ENCODE data around the gene PRKCQ. TPM values are rescaled to one million over a fixed set of nuclear protein-coding genes. Genes with fewer than 3 reads are reported as not detected.

Gene PRKCQ
- total RNA-seq, 2 donors from 2014 or later, result 0.38 to 0.74 TPM

DNA sequence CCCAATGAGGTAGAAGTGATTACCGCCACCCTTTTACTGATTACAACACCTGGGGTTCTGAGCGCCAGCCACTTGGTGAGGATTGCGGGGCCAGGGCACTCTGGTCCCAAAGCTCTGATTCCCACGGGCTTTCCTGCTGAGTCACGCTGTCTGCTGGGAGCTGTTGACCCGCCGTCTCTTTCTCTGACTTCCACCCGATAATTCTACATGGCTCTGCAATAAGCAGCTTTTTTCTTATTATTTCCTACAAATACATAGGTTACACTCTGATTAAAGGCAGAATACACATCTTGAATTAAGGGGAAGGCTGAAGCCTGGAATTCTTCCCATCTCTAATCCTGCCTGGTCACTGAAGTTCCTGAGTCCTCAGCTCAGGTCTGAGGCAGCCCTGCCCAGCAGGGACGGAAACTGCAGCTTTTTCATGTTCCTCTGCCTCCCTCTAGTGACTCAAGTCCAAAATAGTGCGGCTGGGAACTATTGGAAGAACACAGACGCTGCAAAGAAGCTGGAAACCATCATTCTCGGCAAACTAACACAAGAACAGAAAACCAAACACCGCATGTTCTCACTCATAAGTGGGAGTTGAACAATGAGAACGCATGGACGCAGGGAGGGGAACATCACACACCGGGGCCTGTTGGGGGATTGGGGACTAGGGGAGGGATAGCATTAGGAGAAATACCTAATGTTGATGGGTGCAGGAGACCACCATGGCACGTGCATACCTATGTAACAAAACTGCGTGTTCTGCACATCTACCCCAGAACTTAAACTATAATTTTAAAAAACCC is 178.3 kb downstream of the PRKCQ start:
- DNase-seq (ENCODE audit: low spot score), result peak; percentile 88
- intact Hi-C loops (cut with DNase I), result loop anchor here (2.0 to 10.0 kb wide), 5 partner anchors 129 to 294 kb away; partner anchors contain the start of gene PFKFB3 (in 2 of the 2)

DNA sequence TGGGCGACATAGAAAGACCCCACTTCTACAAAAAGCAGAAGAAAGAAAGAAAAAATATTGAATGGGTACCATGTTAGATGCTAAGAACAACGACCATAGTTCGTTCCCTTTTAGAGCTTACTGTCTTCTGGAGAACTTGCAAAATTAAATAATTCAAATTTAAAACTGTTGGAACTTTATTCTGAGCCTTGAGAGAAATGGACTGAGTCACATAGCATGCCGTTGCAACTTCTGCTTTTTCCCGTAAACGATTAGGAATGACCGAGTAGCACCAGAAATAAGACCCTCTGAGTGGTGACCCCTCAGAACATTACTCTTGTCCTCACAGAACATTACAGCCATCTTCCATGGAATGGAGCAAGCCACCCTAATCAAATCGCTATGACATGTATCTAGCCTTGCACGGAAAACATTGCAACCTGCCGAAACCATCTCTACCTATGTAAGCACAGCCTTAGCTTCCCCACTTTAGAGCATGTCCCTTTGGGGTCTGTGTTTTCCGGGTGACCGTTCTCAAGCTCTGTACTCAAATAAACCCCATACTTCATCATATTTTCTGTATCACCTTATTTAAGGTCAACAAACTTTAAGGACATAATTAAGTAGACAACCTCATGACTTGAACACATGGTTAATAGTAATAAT is 179.1 kb downstream of the PRKCQ start:
- no peak for DNase-seq (ENCODE audit: low spot score)
- intact Hi-C loops (cut with DNase I), result loop anchor here (2.0 to 10.0 kb wide), 5 partner anchors 129 to 294 kb away; partner anchors contain the start of gene PFKFB3 (in 2 of the 2)

DNA sequence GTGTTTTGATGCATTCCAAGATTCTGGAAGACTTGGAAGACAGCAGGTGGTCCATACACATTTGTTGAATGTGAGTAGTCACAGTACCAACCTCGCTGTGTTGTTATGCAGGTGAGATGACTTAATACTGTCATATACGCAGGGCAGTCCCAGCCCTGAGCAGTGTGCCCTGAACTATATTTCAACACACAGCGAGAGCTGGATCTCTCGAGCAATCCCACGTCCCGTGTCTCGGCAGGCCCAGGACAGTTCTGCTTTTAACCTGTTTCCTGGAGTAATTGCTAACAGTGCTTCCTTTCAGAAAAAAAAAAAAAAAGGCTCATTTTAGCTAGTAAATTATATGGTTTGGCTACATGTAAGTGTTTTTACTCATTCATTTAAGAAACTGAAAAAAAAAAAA is 179.7 kb downstream of the PRKCQ start:
- intact Hi-C loops (cut with DNase I), result loop anchor here (2.0 to 10.0 kb wide), 5 partner anchors 128 to 293 kb away; partner anchors contain the start of gene PFKFB3 (in 2 of the 2)
- no peak for DNase-seq (ENCODE audit: low spot score)

DNA sequence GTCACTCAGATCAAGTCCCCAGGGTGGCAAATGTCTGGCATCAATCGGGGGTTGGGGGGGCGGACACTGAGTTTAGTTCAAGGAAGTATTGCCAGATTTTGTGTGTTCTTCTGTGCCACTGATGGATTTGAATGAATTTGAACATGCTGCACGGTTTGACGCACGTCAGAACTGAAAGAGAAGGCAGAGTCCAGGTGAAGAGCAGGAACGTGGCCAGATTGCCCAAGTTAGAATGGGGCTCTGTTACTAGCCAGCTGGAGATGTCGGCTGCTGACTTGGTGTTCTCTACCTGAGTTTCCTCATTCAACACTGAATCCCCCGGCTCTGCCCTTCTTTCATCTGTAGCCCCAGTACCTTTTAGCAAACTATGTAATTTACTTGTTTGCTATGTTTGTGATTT is 180.2 kb downstream of the PRKCQ start:
- intact Hi-C loops (cut with DNase I), result loop anchor here (2.0 to 10.0 kb wide), 5 partner anchors 128 to 293 kb away; partner anchors contain the start of gene PFKFB3 (in 2 of the 2)
- no peak for DNase-seq (ENCODE audit: low spot score)

DNA sequence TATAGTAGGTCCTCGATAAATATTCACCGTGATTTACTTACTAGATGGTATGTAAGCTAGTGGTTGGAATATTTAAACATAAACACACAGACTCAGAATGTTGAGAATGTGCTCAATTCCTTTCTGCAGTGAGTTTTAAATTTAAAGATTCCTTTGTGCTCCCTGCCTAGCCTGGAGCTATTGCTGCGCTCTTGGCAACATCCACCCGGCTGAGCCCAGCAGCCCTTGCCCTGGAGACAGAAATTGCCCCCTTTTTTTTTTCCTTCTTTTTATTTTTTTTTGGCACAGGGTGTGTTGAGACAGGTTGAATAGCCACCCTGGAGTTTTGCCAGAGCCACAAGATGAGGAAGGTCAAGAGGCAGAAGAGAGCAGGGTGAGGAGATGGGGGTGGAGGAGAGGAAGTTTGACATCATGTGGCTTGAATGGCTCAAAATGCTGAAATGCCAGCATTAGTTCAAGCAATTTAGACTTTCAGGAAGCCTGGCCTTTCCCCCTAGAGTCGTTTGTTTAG is 180.8 kb downstream of the PRKCQ start:
- no peak for DNase-seq (ENCODE audit: low spot score)
- intact Hi-C loops (cut with DNase I), result no loop called here

DNA sequence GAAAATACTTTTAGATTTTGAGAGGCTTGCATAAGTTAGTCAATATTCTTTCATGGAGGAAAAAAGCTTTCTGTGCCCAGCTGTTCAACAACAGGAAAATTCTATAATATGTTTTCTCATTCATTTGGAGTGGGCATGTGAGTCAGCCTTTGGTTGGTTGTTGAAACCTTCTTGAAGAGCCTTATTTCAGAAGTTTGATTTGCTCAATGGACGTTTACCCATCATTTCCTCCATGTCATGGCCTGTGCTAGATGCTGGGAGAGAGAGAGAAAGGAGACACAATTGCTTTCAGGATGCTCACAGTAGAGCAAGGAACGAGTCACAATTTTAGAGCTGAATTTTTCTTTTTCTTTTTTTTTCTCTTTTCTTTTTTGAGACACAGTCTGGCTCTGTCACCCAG is 181.7 kb downstream of the PRKCQ start:
- DNase-seq (ENCODE audit: low spot score), result no peak
- intact Hi-C loops (cut with DNase I), result no loop called here

DNA sequence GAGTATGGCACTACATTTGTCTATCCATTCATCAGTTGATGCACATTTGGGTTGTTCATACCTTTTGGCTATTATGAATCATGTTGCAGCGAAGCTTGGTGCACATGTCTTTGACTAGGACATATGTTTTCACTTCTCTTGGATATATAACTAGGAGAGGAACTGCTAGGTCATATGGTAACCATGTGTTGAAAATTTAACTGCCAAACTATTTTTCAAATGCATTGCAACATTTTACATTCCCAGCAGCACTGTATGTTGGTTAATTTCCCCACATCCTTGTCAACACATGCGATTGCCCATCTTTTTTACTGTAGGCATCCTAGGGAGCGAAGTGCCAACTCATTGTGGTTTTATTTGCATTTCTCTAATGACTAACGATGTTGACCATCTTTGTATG is 183.4 kb downstream of the PRKCQ start:
- DNase-seq (ENCODE audit: low spot score), result no peak
- intact Hi-C loops (cut with DNase I), result no loop called here

DNA sequence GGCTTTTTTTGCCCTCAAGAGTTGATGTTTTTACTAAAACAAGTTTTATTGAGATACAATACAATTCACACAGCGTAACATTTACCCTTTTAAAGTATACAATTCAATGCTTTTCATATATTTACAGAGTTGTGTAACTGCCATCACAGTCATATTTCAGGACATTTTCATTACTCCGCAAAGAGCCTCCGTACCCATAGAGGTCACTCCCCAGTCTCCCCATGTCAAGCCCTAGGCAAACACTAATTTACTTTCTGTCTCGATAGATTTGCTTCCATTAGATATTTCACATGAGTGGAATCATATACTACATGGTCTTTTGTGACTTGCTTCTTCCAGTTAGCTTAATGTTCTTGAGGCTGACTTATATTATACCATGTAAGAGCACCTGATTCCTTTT is 183.8 kb downstream of the PRKCQ start:
- intact Hi-C loops (cut with DNase I), result no loop called here

DNA sequence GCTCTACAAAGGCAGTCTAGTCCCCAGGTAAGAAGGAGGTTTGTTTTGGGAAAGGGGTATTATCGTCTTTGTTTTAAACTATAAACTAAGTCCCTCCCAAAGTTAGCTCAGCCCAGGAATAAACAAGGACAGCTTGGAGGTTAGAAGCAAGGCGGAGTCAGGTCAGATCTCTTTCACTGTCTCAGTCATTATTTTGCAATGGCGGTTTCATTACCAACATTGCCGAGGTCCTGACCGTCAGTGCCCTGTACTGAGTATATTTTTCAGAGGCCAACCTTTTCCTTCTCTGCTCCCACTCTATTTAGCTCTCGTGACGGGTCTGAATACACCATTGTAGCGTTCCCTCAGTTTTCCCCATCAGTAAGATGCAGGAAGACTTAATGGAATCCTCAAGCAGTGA is 184.5 kb downstream of the PRKCQ start:
- intact Hi-C loops (cut with DNase I), result no loop called here

More for the DNA sequence above, 183.8 kb downstream of the PRKCQ start:
- DNase-seq (ENCODE audit: low spot score), result no peak

DNA sequence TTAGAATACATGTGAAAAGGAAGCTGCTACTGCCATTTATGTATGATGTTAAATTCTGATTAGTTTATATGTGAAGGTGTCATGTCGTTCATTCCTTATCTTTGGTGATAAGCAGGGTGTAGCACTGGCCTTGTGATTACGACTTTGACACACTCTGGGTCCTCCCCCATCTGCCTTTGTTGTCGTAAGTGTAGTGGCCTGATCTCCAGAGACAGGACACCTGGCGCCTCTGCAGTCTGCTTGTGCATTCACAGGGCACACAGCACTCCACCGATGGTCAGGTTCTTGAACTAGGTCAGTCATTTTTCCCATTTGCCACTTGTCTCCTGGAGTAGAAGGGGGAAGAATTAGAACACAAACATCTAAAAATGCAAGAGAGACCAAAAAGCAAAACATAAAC is 186.0 kb downstream of the PRKCQ start:
- intact Hi-C loops (cut with DNase I), result no loop called here
- no peak for DNase-seq (ENCODE audit: low spot score)

More for the DNA sequence above, 184.5 kb downstream of the PRKCQ start:
- no peak for DNase-seq (ENCODE audit: low spot score)

DNA sequence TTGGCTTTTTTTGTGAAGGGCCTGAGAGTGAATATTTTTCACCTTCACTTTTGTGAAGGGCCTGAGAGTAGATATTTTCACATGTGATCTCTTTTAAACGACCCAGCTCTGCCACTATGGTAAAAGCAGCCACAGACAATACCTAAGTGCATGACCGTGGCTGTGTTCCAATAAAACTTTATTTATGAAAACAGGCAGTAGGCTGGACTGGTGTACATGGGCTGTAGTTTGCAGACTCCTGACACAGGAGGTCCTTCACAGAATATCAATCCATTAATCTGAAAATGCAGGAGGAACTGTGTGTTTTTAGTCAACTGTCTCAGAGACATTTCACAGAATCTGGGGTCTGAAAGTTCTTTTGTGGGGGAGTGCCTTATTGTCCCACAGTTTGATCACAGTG is 186.9 kb downstream of the PRKCQ start:
- no peak for DNase-seq (ENCODE audit: low spot score)
- intact Hi-C loops (cut with DNase I), result no loop called here

DNA sequence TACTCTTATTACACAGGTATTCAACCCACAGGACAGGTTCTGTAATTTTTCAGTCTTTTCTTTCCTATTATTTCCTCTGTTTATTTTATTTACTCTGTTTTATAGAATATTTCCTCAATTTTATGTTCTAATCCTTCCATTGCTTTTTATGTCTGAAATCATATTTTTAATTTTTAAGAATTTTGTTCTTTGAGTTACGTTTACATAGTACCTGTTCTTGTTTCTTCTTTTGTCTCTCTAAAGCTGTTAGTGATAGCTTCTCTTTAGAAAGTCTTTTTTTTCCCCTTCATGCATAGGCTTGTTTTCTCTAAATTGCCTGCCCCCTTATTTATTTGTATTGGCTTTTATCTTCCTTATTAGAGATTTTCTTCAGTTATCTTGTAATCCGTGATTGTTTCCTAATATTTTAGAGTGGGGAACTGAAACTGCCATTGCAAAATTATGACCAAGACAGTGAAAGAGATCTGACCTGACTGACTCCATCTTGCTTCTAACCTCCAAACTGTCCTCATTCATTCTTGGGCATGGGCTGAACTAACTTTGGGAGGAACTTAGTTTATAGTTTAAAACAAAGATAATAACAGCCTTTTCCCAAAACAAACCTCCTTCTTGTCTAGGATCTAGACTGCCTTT is 189.7 kb downstream of the PRKCQ start:
- no peak for DNase-seq (ENCODE audit: low spot score)
- intact Hi-C loops (cut with DNase I), result no loop called here

DNA sequence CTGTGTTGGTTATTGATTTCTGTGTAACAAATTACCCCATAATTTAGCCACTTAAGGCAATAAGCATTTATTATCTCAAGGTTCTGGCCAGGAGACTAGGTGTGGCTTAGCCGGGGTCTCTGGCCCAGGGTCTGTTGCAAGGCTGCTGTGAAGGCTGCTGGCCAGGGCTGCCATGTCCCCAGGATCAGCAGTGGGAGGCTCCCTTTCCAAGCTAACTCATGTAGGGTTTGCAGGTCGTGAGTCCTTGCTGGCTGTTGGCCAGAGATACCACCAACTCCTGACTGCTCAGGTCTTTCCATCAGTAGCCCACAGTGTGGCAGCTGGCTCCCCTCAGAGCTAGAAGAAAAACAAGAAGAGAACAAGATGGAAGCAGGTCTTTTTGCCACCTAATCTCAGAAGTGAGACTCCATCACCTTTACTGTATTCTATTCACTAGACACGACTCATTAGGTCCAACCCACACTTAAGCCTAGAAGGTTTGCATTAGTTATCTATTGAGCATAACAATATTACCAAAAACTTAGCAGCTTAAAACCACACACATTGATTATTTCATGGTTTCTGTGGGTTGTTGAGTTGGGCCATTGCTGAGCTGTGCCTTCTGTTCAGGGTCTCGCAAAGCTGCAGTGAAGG is 191.7 kb downstream of the PRKCQ start:
- intact Hi-C loops (cut with DNase I), result no loop called here
- no peak for DNase-seq (ENCODE audit: low spot score)

DNA sequence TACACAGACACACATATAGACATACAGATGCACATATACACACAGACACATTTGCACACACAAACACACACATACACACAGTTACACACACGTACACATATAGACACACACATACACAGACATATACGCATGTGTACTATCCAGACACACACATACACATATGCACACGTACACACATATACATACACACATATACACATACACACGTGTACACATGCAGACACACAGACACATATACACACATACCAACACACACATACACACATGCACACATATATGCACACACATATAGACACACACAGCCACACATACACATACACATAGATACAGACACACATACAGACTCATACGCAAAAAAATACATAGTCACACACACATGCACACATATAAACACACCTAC is 193.1 kb downstream of the PRKCQ start:
- DNase-seq (ENCODE audit: low spot score), result no peak
- intact Hi-C loops (cut with DNase I), result no loop called here

DNA sequence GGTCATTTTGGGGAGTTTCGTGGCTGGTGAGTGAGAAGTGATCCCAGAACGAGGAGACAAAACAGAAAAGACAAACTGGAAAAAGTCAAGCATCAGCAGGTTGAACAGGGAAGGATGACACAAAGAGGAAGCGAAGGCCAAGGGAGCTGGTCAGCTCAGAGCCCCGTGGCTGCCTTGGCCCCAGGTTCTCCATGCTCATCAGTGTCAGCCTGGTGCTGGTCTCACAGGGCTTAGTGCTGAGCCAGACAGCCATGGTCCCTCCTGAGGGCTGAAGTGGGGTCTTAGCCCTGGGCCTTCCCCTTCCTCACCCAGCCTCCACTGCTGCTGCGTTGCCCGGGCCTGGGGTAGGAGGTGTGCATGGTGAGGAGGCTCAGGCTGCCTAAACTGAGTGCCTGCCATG is 193.7 kb downstream of the PRKCQ start:
- intact Hi-C loops (cut with DNase I), result no loop called here
- no peak for DNase-seq (ENCODE audit: low spot score)

DNA sequence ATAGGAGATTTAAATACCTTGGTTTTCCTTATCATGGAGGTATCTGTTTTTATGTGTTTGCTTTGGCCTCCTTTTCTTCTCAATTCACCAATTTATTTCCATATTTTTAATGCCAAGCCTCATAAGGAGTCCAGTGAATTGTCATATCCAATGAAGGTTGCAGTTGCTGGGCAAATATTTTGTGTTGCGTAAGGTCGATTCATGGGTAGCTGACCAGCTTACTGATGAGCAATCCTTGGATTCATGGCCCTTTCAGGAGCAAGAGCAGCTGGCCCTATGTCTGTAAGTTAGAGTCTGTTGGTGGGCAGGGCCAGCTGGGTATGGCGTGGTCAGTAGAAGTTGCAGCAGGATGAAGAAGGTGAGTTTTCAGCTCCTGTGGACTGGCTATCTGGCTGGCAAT is 194.4 kb downstream of the PRKCQ start:
- intact Hi-C loops (cut with DNase I), result no loop called here
- no peak for DNase-seq (ENCODE audit: low spot score)

DNA sequence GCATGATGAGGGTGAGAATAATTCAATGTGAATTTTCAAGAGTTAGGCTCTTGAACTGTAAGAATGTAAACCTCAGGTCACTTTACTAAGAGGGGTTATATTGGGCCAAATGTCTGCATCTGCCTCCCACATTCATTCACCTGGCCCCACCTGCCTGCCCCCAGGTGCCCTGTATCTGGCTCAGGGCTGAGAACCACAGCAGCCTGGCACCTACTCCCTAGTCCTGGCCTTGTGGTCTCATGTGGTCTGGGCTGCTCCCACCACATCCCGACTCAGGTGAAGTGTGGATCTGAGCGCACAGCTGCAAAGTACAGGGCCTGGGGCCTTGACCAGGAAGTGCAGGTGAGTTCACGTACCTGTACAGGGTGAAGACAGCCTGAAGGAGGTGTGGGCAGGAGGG is 195.2 kb downstream of the PRKCQ start:
- no peak for DNase-seq (ENCODE audit: low spot score)
- intact Hi-C loops (cut with DNase I), result no loop called here

DNA sequence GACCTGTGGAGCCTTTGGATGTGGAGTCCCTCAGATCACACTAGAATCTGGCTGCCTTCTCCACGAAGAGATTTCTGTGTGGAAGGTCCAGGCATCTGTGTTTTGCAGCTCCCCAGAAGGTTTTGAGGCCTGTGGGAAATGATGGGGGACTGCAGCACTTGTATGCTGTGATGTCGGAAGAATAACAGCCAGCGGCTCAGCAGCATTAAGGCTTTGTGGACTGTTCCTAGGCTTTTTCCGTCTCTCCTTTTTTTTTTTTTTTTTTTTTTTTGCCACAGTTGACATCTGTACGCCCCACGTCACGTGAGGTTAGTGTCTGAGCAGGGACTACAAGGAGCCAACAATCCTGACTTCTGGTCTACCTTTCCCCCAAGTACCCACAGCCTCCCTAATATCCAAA is 196.0 kb downstream of the PRKCQ start:
- DNase-seq (ENCODE audit: low spot score), result no peak
- intact Hi-C loops (cut with DNase I), result no loop called here

DNA sequence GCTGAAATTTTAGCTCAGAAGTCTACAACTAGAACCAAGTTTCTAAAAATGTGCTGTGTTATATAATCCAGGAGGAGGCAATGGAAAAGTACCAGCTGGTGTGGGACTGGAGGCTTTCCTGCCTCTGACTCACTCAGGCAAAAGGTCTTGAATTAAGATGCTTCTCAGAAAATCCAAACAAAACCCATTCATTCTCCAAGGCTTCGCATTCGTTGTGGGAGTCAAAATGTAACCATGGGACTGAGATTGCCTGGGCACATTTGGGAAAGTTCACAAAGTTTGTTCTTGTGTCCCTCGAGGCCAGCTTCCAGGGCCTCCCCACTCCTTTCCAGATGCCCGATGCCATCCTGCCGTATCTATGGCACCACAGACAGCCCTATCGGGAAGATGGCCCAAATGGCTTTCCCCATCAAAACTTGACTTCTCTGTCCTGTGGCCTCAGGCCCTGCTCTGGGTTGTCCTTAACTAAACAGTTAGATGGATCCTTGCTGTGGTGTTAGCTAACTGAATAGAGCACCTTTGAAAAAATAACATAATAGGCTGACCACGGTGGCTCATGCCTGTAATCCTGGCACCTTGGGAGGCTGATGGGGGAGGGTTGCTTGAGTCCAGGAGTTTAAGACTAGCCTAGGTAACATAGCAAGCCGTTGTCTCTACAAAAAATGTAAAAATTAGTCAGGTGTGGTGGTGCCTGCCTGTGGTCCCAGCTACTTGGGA is 196.8 kb downstream of the PRKCQ start:
- no peak for DNase-seq (ENCODE audit: low spot score)

More for the DNA sequence above, 196.8 kb downstream of the PRKCQ start:
- intact Hi-C loops (cut with DNase I), result no loop called here
